ENCODE data around the gene CDC5L. TPM values are rescaled to one million over a fixed set of nuclear protein-coding genes. Genes with fewer than 3 reads are reported as not detected.
A peak's percentile ranks its signal among the peaks of the same experiment; 100 is the strongest.

CDC5L gene
- total and polyA plus RNA-seq, 11 donors, result 5.8 to 24.8 (median 18.5) TPM

GRCh38 chr6:44496665-44497369 lies 109.3 kb downstream of the CDC5L start:
- intact Hi-C loops (cut with DNase I), result no loop called here
- TF ChIP-seq CTCF (IDR thresholded peaks at IDR 0.05) (no peak), POLR2A (IDR thresholded peaks at IDR 0.05) (no peak)
- 82 to 90% (median 85%) methylated on average over 9 of the region's 9 CpGs for WGBS, 4 donors
- Histone ChIP-seq H3K4me1 (no peaks in the 10 kb centered on the region), H3K36me3 (no peaks in the 10 kb centered on the region), H3K9me3 (peaks cover 0 to 10% (median 0%) of the 10 kb centered on the region in 12 donors), H3K27me3 (no peaks in the 10 kb centered on the region), H3K27ac (no peak overlapping the region), H3K4me3 (no peak overlapping the region)
- ATAC-seq, result no peak
- no peak for DNase-seq

- TF ChIP-seq POLR2A (IDR thresholded peaks at IDR 0.05) (no peak), CTCF (IDR thresholded peaks at IDR 0.05) (no peak)
- H3K9me3 ChIP-seq, result peaks cover 0 to 10% (median 0%) of the 10 kb centered on the region in 12 donors
- ATAC-seq, result peak in 2 of 4 donors; percentile 29 to 50
- H3K27ac ChIP-seq, result no peak overlapping the region
- DNase-seq, result no peak
- no peak overlapping the region for H3K4me3 ChIP-seq
- 83 to 91% (median 87%) methylated on average over 5 of the region's 5 CpGs for WGBS, 4 donors
- H3K36me3 ChIP-seq, result no peaks in the 10 kb centered on the region
- no peaks in the 10 kb centered on the region for H3K27me3 ChIP-seq
- H3K4me1 ChIP-seq, result no peaks in the 10 kb centered on the region
- intact Hi-C loops (cut with DNase I), result no loop called here
Measured at GRCh38 chr6:44497807-44498206, 110.3 kb downstream of the CDC5L start.

- H3K9me3 ChIP-seq, result peaks cover 0 to 10% (median 0%) of the 10 kb centered on the region in 12 donors
- 81 to 94% (median 88%) methylated on average over 4 to 5 of the region's 5 CpGs for WGBS, 4 donors
- H3K27ac ChIP-seq, result no peak overlapping the region
- H3K36me3 ChIP-seq, result no peaks in the 10 kb centered on the region
- H3K4me3 ChIP-seq, result no peak overlapping the region
- no peaks in the 10 kb centered on the region for H3K4me1 ChIP-seq
- no peak for ATAC-seq
- intact Hi-C loops (cut with DNase I), result no loop called here
- DNase-seq, result no peak
- no peak for TF ChIP-seq POLR2A (IDR thresholded peaks at IDR 0.05)
- no peak for TF ChIP-seq CTCF (IDR thresholded peaks at IDR 0.05)
- H3K27me3 ChIP-seq, result no peaks in the 10 kb centered on the region
Measured at GRCh38 chr6:44498436-44498835, 110.9 kb downstream of the CDC5L start.

GRCh38 chr6:44499609-44500008 lies 112.1 kb downstream of the CDC5L start:
- TF ChIP-seq CTCF (IDR thresholded peaks at IDR 0.05), result no peak
- no peak for TF ChIP-seq POLR2A (IDR thresholded peaks at IDR 0.05)
- Histone ChIP-seq H3K4me1 (no peaks in the 10 kb centered on the region), H3K36me3 (no peaks in the 10 kb centered on the region), H3K27ac (no peak overlapping the region), H3K9me3 (peaks cover 0 to 10% (median 0%) of the 10 kb centered on the region in 12 donors), H3K27me3 (no peaks in the 10 kb centered on the region), H3K4me3 (no peak overlapping the region)
- 68 to 78% (median 72%) methylated on average over 5 of the region's 5 CpGs for WGBS, 4 donors
- no peak for DNase-seq
- intact Hi-C loops (cut with DNase I), result no loop called here
- ATAC-seq, result no peak

Small RNAs within 50 kb of the gene (microRNA-seq; reads per million reads assigned to microRNA genes)
- 0 reads per million in 4 donors for gene MIR4642

Other genes with a start within 250 kb of the CDC5L start
- 1 to 10 TPM in 2 of 9 donors, under 1 TPM in 4, not detected in 3; 0.23 to 1.8 (median 0.44) TPM for gene CAPN11, start 228.9 kb upstream of the CDC5L start, total RNA-seq
- gene CAPN11, start 228.9 kb upstream of the CDC5L start, polyA plus RNA-seq, result under 1 TPM; 0.08 to 0.35 TPM
- gene MYMX, start 170.8 kb upstream of the CDC5L start, total RNA-seq, result under 1 TPM in 6 of 9 donors, not detected in 3; 0.31 to 0.96 (median 0.68) TPM
- under 1 TPM in 1 of 2 donors, not detected in 1; 0.42 TPM for gene MYMX, start 170.8 kb upstream of the CDC5L start, polyA plus RNA-seq
- gene SLC29A1, start 164.1 kb upstream of the CDC5L start, total RNA-seq, result 100 to 1,000 TPM in 8 of 9 donors, 10 to 100 TPM in 1; 94.9 to 319 (median 136) TPM
- 10 to 100 TPM; 48.0 to 77.5 TPM for gene SLC29A1, start 164.1 kb upstream of the CDC5L start, polyA plus RNA-seq
- 1,000 to 10,000 TPM in 2 of 9 donors, 100 to 1,000 TPM in 7; 725 to 1,040 (median 857) TPM for gene HSP90AB1, start 140.6 kb upstream of the CDC5L start, total RNA-seq
- 100 to 1,000 TPM; 375 to 959 TPM for gene HSP90AB1, start 140.6 kb upstream of the CDC5L start, polyA plus RNA-seq
- gene SLC35B2, start 130.2 kb upstream of the CDC5L start, total RNA-seq, result 10 to 100 TPM; 18.1 to 35.6 (median 26.4) TPM
- gene SLC35B2, start 130.2 kb upstream of the CDC5L start, polyA plus RNA-seq, result 10 to 100 TPM; 10.2 to 36.7 TPM
- 10 to 100 TPM in 1 of 9 donors, 1 to 10 TPM in 8; 2.5 to 13.1 (median 3.8) TPM for gene NFKBIE, start 122.2 kb upstream of the CDC5L start, total RNA-seq
- gene NFKBIE, start 122.2 kb upstream of the CDC5L start, polyA plus RNA-seq, result 1 to 10 TPM; 4.0 to 5.8 TPM
- 1 to 10 TPM in 1 of 9 donors, under 1 TPM in 4, not detected in 4; 0.21 to 5.3 (median 0.45) TPM for gene TMEM151B, start 117.3 kb upstream of the CDC5L start, total RNA-seq
- 1 to 10 TPM in 1 of 2 donors, under 1 TPM in 1; 0.37 to 1.4 TPM for gene TMEM151B, start 117.3 kb upstream of the CDC5L start, polyA plus RNA-seq
- gene AARS2, start 74.4 kb upstream of the CDC5L start, total RNA-seq, result 1 to 10 TPM; 5.0 to 9.8 (median 7.6) TPM
- gene AARS2, start 74.4 kb upstream of the CDC5L start, polyA plus RNA-seq, result 1 to 10 TPM; 4.1 to 7.6 TPM
- not detected for gene SPATS1, start 45.1 kb upstream of the CDC5L start, total RNA-seq
- gene SPATS1, start 45.1 kb upstream of the CDC5L start, polyA plus RNA-seq, result not detected

Data from heart left ventricle (tissue), 16 donors.